ENCODE data around the gene PJVK. TPM values are rescaled to one million over a fixed set of nuclear protein-coding genes. Genes with fewer than 3 reads are reported as not detected.

PJVK gene
- total and polyA plus RNA-seq, 2 donors (not counting 3 experiments of a cell fraction or from before 2014, with no cell fraction given) = 1.3 to 1.4 TPM

GRCh38 chr2:178478130-178478438, 26.9 kb downstream of the PJVK start:
- peaks cover 27% of the 10 kb centered on the region for H3K79me2 ChIP-seq (ENCODE audit: control insufficient read depth, insufficient read depth, low read length)
- H3K9me3 ChIP-seq (replicated peaks; ENCODE audit: control insufficient read depth, insufficient read depth, low read length) = no peaks in the 10 kb centered on the region
- H3K4me1 ChIP-seq (ENCODE audit: control insufficient read depth, extremely low read depth, insufficient read depth, low read length) = peaks cover 29% of the 10 kb centered on the region
- no peaks in the 10 kb centered on the region for H3K27me3 ChIP-seq (ENCODE audit: control insufficient read depth in 2 of 2, insufficient read depth in 2 of 2, low read length in 2 of 2)
- CTCF ChIA-PET = no interaction called here
- peak overlapping the region; percentile 85 for H3K4me2 ChIP-seq (ENCODE audit: insufficient read depth, low read length)
- dilution Hi-C loops (cut with MboI; ENCODE audit: extremely low pct_ligation_motif_present, low sequenced_read_pairs) = no loop called here
- H3K27ac ChIP-seq (ENCODE audit: insufficient read depth, low read depth, low read length) = peak overlapping the region; percentile 88
- H3K9ac ChIP-seq (replicated peaks; ENCODE audit: extremely low read depth, insufficient read depth, low read length) = peak overlapping the region; percentile 87
- FAIRE-seq (no peak), DNase-seq (ENCODE audit: low read depth, low spot score) (no peak)
- H3K4me3 ChIP-seq (replicated peaks in 1 of 3; ENCODE audit: insufficient read depth in 1 of 3, low read depth in 1 of 3, low read length in 3 of 3) = peak overlapping the region; percentile 51 to 98 (median 91)
- BruUV-seq (replicated peaks) = TSS peak; percentile 82
- no peaks in the 10 kb centered on the region for H3K36me3 ChIP-seq (ENCODE audit: control insufficient read depth in 2 of 2, extremely low read depth in 1 of 2, insufficient read depth in 2 of 2, low read length in 2 of 2)
- TF ChIP-seq EZH2 (IDR thresholded peaks at IDR 0.05; ENCODE audit: borderline replicate concordance, low read depth, low read length, severe bottlenecking) = no peak
- peak overlapping the region; percentile 81 for H2AFZ ChIP-seq (ENCODE audit: low read depth, low read length)
- POLR2A ChIA-PET = no interaction called here
- no peaks in the 10 kb centered on the region for H4K20me1 ChIP-seq (replicated peaks; ENCODE audit: control insufficient read depth, extremely low read depth, insufficient read depth, low read length)
- intact Hi-C loops (cut with micrococcal nuclease) = loop anchor here (1.0 kb wide), 2 partner anchors 27 to 366 kb away; partner anchors contain the start of genes PJVK, PRKRA and RBM45
- no peaks in the 10 kb centered on the region for H3K9me1 ChIP-seq (replicated peaks; ENCODE audit: control insufficient read depth, extremely low read depth, insufficient read depth, low read length)

DNA sequence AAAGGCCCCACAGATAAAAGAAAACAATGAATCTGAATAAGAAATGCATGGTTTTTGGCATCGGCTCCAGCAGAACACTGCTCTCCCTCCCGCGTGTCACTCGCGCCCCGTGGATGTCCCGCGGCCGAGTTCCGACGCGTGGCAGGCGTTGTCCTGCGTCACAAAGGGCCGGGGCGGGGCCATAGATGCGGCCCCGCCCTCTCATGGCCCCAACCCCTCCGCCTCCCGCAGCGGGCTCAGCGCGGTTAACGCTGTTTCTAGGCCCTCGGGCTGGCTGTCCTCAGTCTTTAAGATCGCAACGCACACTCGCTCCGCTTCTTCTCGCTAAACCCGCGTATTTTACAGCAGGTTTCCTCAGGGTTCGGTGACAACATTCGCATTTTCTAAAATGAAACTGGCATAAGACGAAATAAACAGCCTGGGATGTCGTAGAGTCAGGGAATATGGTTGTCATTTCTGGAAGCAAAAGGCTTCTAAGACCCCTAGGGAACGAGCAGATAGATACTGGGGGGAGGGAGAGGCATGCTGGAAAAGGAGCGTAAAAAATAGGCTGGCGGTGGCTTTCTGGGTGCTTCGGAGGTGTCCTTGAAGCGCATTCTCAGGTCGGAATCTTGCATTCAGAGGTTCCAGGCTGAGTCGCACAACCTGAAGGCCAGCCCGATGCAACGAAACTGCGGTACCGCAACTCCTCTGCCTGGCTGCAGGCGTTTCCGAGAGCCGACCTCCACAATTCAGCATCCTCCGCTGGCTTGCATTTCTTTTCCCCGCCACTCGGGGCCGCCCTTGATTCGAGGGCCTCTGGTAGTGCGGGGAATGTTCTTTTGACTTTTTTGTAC, 27.5 kb downstream of the PJVK start, which contains the start of gene FKBP7:
Gene FKBP7 (minus strand): TSS at position 162 of the 836 bp plus-strand sequence. CDS start 101 bp downstream, at position 61.
- peaks cover 29% of the 10 kb centered on the region for H3K4me1 ChIP-seq (ENCODE audit: control insufficient read depth, extremely low read depth, insufficient read depth, low read length)
- H3K27me3 ChIP-seq (ENCODE audit: control insufficient read depth in 2 of 2, insufficient read depth in 2 of 2, low read length in 2 of 2) = no peaks in the 10 kb centered on the region
- no peaks in the 10 kb centered on the region for H3K36me3 ChIP-seq (ENCODE audit: control insufficient read depth in 2 of 2, extremely low read depth in 1 of 2, insufficient read depth in 2 of 2, low read length in 2 of 2)
- peaks cover 31% of the 10 kb centered on the region for H3K79me2 ChIP-seq (ENCODE audit: control insufficient read depth, insufficient read depth, low read length)
- dilution Hi-C loops (cut with MboI; ENCODE audit: extremely low pct_ligation_motif_present, low sequenced_read_pairs) (no loop called here), intact Hi-C loops (cut with micrococcal nuclease) (loop anchor here (1.0 kb wide), 3 partner anchors 27 to 436 kb away; partner anchors contain the start of genes PJVK, PRKRA and RBM45)
- peak; percentile 80 for FAIRE-seq
- peak; percentile 85 for DNase-seq (ENCODE audit: low read depth, low spot score)
- no TSS peak for BruUV-seq (replicated peaks)
- no peaks in the 10 kb centered on the region for H4K20me1 ChIP-seq (replicated peaks; ENCODE audit: control insufficient read depth, extremely low read depth, insufficient read depth, low read length)
- ChIA-PET CTCF (no interaction called here), POLR2A (no interaction called here)
- H3K4me3 ChIP-seq (replicated peaks in 1 of 3; ENCODE audit: insufficient read depth in 1 of 3, low read depth in 1 of 3, low read length in 3 of 3) = peak within 1 kb of the TSS; percentile 51 to 98 (median 91)
- peak within 1 kb of the TSS; percentile 85 for H3K4me2 ChIP-seq (ENCODE audit: insufficient read depth, low read length)
- H3K9me3 ChIP-seq (replicated peaks; ENCODE audit: control insufficient read depth, insufficient read depth, low read length) = no peaks in the 10 kb centered on the region
- peak within 1 kb of the TSS; percentile 81 for H2AFZ ChIP-seq (ENCODE audit: low read depth, low read length)
- no peaks in the 10 kb centered on the region for H3K9me1 ChIP-seq (replicated peaks; ENCODE audit: control insufficient read depth, extremely low read depth, insufficient read depth, low read length)
- peak within 1 kb of the TSS; percentile 87 for H3K9ac ChIP-seq (replicated peaks; ENCODE audit: extremely low read depth, insufficient read depth, low read length)
- peak; percentile 68 to 71 for TF ChIP-seq CTCF (IDR thresholded peaks at IDR 0.05; ENCODE audit: extremely low read depth in 1 of 2, insufficient read depth in 1 of 2, low read depth in 1 of 2, low read length in 2 of 2)
- peak; percentile 67 for TF ChIP-seq POLR2AphosphoS5 (IDR thresholded peaks at IDR 0.05; ENCODE audit: insufficient read depth, low read depth, low read length)
- TF ChIP-seq FOS (IDR thresholded peaks at IDR 0.05; ENCODE audit: borderline replicate concordance, insufficient read depth, low read length) = no peak
- TF ChIP-seq EZH2 (IDR thresholded peaks at IDR 0.05; ENCODE audit: borderline replicate concordance, low read depth, low read length, severe bottlenecking) = no peak
- TF ChIP-seq GATA2 (IDR thresholded peaks at IDR 0.05; ENCODE audit: insufficient read depth, insufficient read length, low read depth, low read length) = no peak
- peak; percentile 63 for TF ChIP-seq POLR2A (IDR thresholded peaks at IDR 0.05; ENCODE audit: low read depth, low read length)
- TF ChIP-seq, protein P1, sequence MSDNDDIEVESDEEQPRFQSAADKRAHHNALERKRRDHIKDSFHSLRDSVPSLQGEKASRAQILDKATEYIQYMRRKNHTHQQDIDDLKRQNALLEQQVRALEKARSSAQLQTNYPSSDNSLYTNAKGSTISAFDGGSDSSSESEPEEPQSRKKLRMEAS (IDR thresholded peaks at IDR 0.05; ENCODE audit: insufficient read depth, insufficient read length) = peak; percentile 27
- peak within 1 kb of the TSS; percentile 88 for H3K27ac ChIP-seq (ENCODE audit: insufficient read depth, low read depth, low read length)
